ENCODE results near the gene GABRR3. TPM values are rescaled to one million over a fixed set of nuclear protein-coding genes. Genes with fewer than 3 reads are reported as not detected.

The GABRR3 gene
- total RNA-seq, 1 experiment from 2014 or later, result not detected

DNA sequence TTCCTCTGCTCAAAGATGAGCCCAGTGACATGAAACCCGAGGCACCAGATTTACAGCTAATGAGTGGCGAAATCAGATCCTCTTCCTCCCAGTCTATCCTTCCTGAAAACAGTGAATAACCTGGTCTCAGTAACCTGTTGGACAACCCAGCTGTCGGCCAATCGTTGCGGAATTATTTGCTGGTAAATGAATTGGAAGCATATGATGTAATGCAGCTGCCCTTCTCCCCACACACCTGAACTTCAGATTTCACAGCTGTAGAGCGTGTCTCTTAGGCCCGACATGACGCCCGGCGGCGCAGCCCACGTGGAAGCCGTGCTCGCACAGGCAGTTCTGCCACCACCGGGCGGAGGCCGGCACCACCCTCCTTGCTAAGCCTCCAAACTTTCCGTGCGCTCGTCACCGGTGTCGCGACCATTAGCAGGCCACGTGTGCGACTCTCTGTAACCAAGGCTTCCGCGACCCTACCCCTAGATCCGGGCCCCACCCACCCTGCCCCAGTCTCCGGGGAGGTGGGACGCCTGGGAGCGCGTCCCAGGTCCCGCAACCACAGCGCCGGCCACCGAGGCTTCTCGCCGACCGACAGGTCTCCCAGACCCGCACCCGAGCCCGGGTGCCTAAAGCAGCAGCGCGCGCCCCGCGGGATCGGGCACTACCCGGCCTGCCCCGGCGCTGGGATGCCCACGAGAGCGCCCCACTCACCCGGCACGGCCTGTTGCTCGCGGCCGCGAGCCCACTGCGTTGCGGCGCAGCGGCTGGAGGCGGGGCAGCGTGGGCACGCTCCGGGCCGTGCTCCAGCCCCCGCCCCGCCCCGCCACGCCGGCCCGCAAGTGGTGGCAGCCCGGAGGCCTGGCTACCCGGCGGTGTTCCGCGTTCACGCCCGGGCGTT, 63.2 kb downstream of the GABRR3 start, which contains the start of gene RIOX2:
Gene RIOX2 (minus strand): TSS at position 753 of the 889 bp plus-strand sequence. CDS start 4,838 bp downstream, outside the sequence.
- Mint-ChIP-seq H3K4me1 (ENCODE audit: low read depth, unreplicated experiment) (peaks cover 13% of the 10 kb centered on the region), H3K27me3 (ENCODE audit: insufficient read depth, unreplicated experiment) (no peaks in the 10 kb centered on the region), H3K27ac (ENCODE audit: unreplicated experiment) (peak within 1 kb of the TSS; percentile 94), H3K36me3 (ENCODE audit: insufficient read depth, unreplicated experiment) (no peaks in the 10 kb centered on the region), H3K9me3 (ENCODE audit: unreplicated experiment) (no peaks in the 10 kb centered on the region), H3K4me3 (ENCODE audit: unreplicated experiment) (peak within 1 kb of the TSS; percentile 88)
- POLR2A ChIA-PET, result no interaction called here
- H3K36me3 ChIP-seq (ENCODE audit: control insufficient read depth, insufficient read depth, low read length), result no peaks in the 10 kb centered on the region
- DNase-seq, result peak; percentile 76 to 78
- intact Hi-C loops (cut with micrococcal nuclease; ENCODE audit: unreplicated experiment), result loop anchor here (1.0 to 5.0 kb wide), 3 partner anchors 45 to 179 kb away; no protein-coding TSS in a partner anchor
- H3K4me3 ChIP-seq (ENCODE audit: low read depth, low read length), result peak within 1 kb of the TSS; percentile 81
- TF ChIP-seq, protein P1, sequence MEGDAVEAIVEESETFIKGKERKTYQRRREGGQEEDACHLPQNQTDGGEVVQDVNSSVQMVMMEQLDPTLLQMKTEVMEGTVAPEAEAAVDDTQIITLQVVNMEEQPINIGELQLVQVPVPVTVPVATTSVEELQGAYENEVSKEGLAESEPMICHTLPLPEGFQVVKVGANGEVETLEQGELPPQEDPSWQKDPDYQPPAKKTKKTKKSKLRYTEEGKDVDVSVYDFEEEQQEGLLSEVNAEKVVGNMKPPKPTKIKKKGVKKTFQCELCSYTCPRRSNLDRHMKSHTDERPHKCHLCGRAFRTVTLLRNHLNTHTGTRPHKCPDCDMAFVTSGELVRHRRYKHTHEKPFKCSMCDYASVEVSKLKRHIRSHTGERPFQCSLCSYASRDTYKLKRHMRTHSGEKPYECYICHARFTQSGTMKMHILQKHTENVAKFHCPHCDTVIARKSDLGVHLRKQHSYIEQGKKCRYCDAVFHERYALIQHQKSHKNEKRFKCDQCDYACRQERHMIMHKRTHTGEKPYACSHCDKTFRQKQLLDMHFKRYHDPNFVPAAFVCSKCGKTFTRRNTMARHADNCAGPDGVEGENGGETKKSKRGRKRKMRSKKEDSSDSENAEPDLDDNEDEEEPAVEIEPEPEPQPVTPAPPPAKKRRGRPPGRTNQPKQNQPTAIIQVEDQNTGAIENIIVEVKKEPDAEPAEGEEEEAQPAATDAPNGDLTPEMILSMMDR (IDR thresholded peaks at IDR 0.05; ENCODE audit: insufficient read depth in 1 of 2, low read depth in 1 of 2, low read length in 1 of 2, severe bottlenecking in 1 of 2, unreplicated experiment in 1 of 2), result peak in 1 of 2 experiments; percentile 12
- no peaks in the 10 kb centered on the region for H3K9me3 ChIP-seq
- TSS peak; percentile 59 for BruUV-seq (replicated peaks)
- H3K27me3 ChIP-seq (replicated peaks; ENCODE audit: control insufficient read depth, insufficient read depth, low read length), result no peaks in the 10 kb centered on the region
- CTCF ChIA-PET, result interaction anchor here (0.8 kb wide), 1 partner anchor 51 kb away, joined by 3 read pairs; no protein-coding TSS in a partner anchor
- peaks cover 20% of the 10 kb centered on the region for H3K4me1 ChIP-seq

- Histone ChIP-seq H3K27me3 (replicated peaks; ENCODE audit: control insufficient read depth, insufficient read depth, low read length) (no peaks in the 10 kb centered on the region), H3K36me3 (ENCODE audit: control insufficient read depth, insufficient read depth, low read length) (no peaks in the 10 kb centered on the region), H3K9me3 (no peaks in the 10 kb centered on the region), H3K4me3 (ENCODE audit: low read depth, low read length) (peak overlapping the region; percentile 81), H3K4me1 (peaks cover 20% of the 10 kb centered on the region)
- POLR2A ChIA-PET, result no interaction called here
- Mint-ChIP-seq H3K4me3 (ENCODE audit: unreplicated experiment) (peak overlapping the region; percentile 88), H3K36me3 (ENCODE audit: insufficient read depth, unreplicated experiment) (no peaks in the 10 kb centered on the region), H3K27ac (ENCODE audit: unreplicated experiment) (peak overlapping the region; percentile 94), H3K4me1 (ENCODE audit: low read depth, unreplicated experiment) (peaks cover 13% of the 10 kb centered on the region), H3K27me3 (ENCODE audit: insufficient read depth, unreplicated experiment) (no peaks in the 10 kb centered on the region), H3K9me3 (ENCODE audit: unreplicated experiment) (no peaks in the 10 kb centered on the region)
- CTCF ChIA-PET, result interaction anchor here (0.8 kb wide), 1 partner anchor 52 kb away, joined by 3 read pairs; no protein-coding TSS in a partner anchor
- DNase-seq, result no peak
- TF ChIP-seq, protein P1 (IDR thresholded peaks at IDR 0.05; ENCODE audit: insufficient read depth in 1 of 2, low read depth in 1 of 2, low read length in 1 of 2, severe bottlenecking in 1 of 2, unreplicated experiment in 1 of 2), result no peak
- no TSS peak for BruUV-seq (replicated peaks)
- intact Hi-C loops (cut with micrococcal nuclease; ENCODE audit: unreplicated experiment), result loop anchor here (1.0 to 5.0 kb wide), 3 partner anchors 44 to 178 kb away; no protein-coding TSS in a partner anchor
These were observed 64.0 kb downstream of the GABRR3 start for GRCh38 chr3:97970956-97971620.

DNA sequence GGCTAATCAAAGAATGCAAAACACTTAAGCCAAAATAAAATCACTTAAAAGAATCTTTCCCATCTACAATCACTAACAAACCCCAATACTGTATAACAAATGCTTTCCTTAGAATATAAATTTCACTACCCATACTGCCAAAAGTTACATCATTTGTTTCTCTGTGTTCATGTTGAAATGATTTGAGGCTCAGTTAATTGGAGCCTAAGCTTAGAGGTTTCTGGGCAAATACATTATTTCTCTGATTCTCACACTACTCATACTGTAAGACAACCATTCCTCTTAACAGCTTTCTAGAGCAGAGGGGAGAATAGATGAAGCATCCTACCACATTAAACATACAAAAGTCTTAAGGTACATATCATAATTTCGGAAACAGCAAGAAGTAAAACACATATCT, 65.0 kb downstream of the GABRR3 start:
- Mint-ChIP-seq H3K9me3 (ENCODE audit: unreplicated experiment) (no peaks in the 10 kb centered on the region), H3K4me1 (ENCODE audit: low read depth, unreplicated experiment) (peaks cover 13% of the 10 kb centered on the region), H3K27me3 (ENCODE audit: insufficient read depth, unreplicated experiment) (no peaks in the 10 kb centered on the region), H3K36me3 (ENCODE audit: insufficient read depth, unreplicated experiment) (peaks cover 7% of the 10 kb centered on the region), H3K27ac (ENCODE audit: unreplicated experiment) (no peak overlapping the region), H3K4me3 (ENCODE audit: unreplicated experiment) (no peak overlapping the region)
- ChIA-PET POLR2A (no interaction called here), CTCF (no interaction called here)
- H3K4me1 ChIP-seq, result peaks cover 23% of the 10 kb centered on the region
- intact Hi-C loops (cut with micrococcal nuclease; ENCODE audit: unreplicated experiment), result loop anchor here (5.0 kb wide), 2 partner anchors 43 to 52 kb away; no protein-coding TSS in a partner anchor
- H3K27me3 ChIP-seq (replicated peaks; ENCODE audit: control insufficient read depth, insufficient read depth, low read length), result no peaks in the 10 kb centered on the region
- no peak overlapping the region for H3K4me3 ChIP-seq (ENCODE audit: low read depth, low read length)
- no peaks in the 10 kb centered on the region for H3K9me3 ChIP-seq
- no peaks in the 10 kb centered on the region for H3K36me3 ChIP-seq (ENCODE audit: control insufficient read depth, insufficient read depth, low read length)
- TF ChIP-seq, protein P1 (IDR thresholded peaks at IDR 0.05; ENCODE audit: insufficient read depth in 1 of 2, low read depth in 1 of 2, low read length in 1 of 2, severe bottlenecking in 1 of 2, unreplicated experiment in 1 of 2), result no peak
- no TSS peak for BruUV-seq (replicated peaks)
- no peak for DNase-seq

Measured in Caco-2 (cell line).